Esophagus mucosa (tissue), 1 donor: ENCODE data around the gene CDC20. TPM values are rescaled to one million over a fixed set of nuclear protein-coding genes. Genes with fewer than 3 reads are reported as not detected.

Source experiments
- ATAC-seq: fragments of 200-7000 bp; cut with Tn5 transposase; one replicate; pipeline ENCODE4 v1.9.1; 2020
- total RNA-seq: library from RNA; stranded (reverse); gene quantifications from one replicate; pipeline ENCODE4 v1.2.4, GENCODE V29; 2023
- donor health status: DM: yes; HTN: yes; CAD: no.

Gene CDC20
- total RNA-seq, 1 donor from 2014 or later = 76.2 TPM

DNA sequence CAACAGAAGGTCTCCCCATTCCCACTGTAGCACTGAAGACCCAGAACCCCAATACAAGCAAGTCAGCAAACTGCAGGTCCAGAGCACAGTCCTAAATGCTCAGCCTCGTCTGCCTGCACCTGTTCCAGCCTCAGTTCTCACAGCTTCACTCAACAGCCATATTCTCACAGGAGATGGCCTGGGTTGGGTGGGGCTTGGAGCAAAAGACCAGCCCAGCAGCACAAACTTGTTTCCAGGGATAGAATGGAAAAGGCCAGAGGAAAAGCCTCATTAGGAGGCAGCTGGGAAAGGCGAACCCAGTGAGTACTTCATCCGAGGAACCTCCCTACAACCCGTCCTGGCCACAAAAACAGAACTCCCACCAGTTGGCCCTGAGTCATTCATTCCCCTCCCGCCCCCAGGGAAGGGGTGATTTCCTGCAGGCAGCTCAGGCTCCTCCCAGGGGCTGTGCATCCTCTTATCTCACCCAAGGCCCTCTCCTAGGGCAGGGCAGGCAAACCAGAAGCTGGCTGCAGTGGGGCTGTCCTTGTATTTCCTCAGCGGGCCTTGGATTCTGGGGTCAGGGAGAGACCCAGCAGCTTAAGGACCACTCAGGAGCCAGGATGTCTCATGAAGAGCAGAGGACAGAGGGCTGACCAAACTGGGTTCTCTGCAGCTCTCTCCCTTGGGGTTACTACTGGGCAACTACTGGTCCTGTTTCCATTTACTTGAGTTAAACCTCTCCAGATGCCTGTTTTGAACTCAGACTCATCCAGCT, 28.6 kb upstream of the CDC20 start:
- ATAC-seq = peak; percentile 68

GRCh38 chr1:43331688-43332087, 27.1 kb upstream of the CDC20 start:
- ATAC-seq = no peak

GRCh38 chr1:43334453-43335205, 24.2 kb upstream of the CDC20 start:
- no peak for ATAC-seq

GRCh38 chr1:43337588-43337987, 21.2 kb upstream of the CDC20 start, which contains the start of gene MPL:
TSS of gene MPL (plus strand) at chr1:43337818. CDS start at chr1:43337849, 31 bp downstream.
- ATAC-seq = peak; percentile 21

- no peak for ATAC-seq
Observed at GRCh38 chr1:43338001-43338400, 20.8 kb upstream of the CDC20 start.

GRCh38 chr1:43339584-43340232, 19.1 kb upstream of the CDC20 start:
- ATAC-seq = no peak

DNA sequence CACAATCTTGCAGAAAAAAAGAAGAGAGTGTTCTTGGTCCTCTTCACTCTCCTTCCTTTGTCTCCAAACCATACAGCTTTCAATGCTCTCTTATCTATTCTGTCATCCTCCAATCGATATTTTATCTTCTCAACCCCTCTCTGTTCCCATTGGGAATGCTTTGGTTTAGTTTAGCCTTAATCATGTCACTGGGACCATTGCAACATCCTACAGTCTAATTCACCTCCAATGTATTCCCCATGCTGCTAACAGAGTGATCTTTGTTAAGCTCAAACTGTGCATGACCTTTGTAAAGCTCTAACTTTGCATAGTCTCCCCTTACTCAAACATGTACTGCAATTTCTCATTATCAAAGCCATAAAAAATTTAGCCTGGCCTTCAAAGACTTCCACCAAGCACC, 18.2 kb upstream of the CDC20 start:
- ATAC-seq = no peak

- ATAC-seq = no peak
Observed at GRCh38 chr1:43344267-43344850, 14.4 kb upstream of the CDC20 start.

GRCh38 chr1:43345120-43345519, 13.7 kb upstream of the CDC20 start:
- ATAC-seq = no peak

- no peak for ATAC-seq
Observed at GRCh38 chr1:43346636-43347035, 12.1 kb upstream of the CDC20 start.

DNA sequence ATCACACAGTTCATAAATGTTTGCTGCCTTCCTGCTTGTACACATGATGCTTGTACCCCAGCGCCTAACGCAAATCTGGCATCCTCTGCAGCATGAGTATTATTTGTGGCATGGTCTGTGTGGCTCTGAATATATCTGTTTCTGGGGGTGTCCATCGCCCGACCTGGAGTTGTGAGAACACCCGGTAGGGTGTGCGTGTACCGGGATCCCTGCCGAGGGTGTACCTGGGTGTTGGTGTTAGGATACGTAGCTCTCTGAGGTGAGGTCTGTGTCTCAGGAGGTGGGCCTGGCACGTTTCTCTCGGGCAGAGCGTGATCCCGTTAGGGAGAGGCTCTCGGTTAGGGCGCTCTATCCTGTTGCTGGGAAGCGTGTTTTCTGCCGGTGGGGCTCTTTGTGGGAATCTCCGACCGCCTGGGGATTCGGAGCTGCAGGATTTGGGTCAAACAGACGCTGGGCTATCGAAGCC, 10.4 kb upstream of the CDC20 start:
- ATAC-seq = peak; percentile 40

DNA sequence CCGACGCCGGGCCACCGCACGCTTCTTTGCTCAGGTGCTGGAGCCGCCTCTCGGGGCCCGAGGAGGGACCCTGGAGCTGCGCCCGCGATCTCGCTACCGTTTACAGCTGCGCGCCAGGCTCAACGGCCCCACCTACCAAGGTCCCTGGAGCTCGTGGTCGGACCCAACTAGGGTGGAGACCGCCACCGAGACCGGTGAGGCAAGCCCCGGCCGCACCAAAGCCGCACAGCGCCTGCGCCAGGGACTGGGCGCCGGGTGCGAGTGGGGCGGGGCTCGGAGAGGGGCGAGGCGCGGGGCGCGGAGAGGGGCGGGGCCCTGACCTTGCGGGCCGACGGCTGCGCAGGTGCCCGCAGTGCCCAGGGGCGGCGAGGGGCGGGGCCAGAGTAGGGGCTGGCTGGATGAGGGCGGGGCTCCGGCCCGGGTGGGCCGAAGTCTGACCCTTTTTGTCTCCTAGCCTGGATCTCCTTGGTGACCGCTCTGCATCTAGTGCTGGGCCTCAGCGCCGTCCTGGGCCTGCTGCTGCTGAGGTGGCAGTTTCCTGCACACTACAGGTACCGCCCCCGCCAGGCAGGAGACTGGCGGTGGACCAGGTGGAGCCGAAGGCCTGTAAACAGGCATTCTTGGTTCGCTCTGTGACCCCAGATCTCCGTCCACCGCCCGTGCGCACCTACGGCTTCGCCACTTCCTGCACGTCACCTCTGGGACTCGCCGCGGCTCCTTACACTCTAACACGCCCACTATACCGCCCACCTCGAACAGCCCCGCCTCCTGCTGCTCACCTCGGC, 9.8 kb upstream of the CDC20 start:
- peak; percentile 96 for ATAC-seq

GRCh38 chr1:43349594-43350306, 9.0 kb upstream of the CDC20 start:
- peak; percentile 36 for ATAC-seq

DNA sequence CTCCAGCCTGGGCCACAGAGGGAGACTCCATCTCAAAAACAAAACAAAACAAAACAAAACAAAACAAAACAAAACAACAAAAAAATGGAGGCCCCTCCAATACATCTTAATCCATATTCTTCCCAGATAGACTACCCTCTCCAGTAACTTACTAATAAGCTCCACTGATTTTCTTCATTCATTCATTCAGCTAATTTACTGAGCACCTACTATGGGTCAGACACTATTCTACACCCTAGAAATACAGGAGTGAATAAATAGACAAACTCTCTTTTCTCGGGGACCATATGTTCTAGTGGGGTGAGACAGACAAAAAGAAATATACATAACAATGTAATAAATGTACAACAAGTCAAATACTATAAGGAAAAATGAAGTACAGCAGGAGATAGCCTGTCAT, 7.8 kb upstream of the CDC20 start:
- ATAC-seq = no peak

GRCh38 chr1:43351421-43352350, 7.1 kb upstream of the CDC20 start:
- no peak for ATAC-seq

- no peak for ATAC-seq
Observed at GRCh38 chr1:43352351-43352705, 6.5 kb upstream of the CDC20 start.

DNA sequence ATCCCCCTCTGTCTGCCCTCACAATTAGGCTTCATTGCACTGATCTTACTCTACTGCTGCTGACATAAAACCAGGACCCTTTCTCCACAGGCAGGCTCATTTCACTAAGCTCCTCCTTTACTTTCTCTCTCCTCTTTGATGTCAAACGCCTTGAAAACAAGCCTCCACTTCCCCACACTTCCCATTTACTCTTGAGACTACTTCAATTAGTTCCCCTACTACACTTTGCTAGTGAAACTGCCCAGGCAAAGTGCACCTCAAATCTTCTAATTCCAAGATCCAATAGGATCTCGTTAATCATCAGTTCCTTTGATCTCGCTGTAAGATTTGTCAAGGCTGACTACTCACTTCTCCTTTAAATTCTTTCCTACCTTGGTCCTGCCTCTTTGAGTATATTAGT, 5.9 kb upstream of the CDC20 start:
- ATAC-seq = no peak

GRCh38 chr1:43354471-43354870, 4.3 kb upstream of the CDC20 start:
- no peak for ATAC-seq

DNA sequence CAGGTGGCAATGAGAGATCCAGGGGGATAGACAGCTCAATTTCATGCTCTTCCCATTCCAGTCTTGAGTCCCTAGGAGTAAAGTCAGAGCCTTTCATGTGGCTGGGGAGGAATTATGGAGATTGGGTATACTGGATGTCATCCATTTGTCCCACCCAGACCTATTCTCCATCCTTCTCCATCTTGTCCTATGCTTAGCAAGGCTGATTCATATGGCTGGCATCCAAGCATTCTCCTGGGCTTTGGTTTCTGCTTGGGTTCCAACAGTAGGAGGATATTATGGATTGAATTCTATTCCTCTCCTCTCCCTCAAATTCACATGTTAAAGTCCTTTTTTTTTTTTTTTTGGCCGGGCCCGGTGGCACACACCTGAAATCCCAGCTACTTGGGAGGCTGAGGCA, 3.8 kb upstream of the CDC20 start:
- ATAC-seq = no peak

DNA sequence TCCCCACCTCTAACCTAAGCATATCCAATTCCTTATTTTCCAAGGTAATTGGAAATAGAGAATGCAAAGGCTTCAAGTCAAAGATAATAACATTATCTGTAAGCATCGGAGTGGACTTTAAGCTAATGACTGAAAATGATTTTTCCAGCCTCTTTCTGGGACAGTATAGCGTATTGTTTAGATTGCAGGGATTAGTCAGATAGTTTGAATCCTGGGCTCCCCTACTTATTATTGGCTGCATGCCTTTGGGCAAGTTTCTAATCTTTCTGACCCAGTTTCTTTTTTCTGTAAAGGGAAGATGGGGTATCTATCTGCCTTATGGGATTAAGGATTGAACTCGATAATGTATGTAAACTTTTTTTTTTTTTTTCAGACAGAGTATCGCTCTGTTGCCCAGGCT, 1.5 kb upstream of the CDC20 start:
- no peak for ATAC-seq
